Immature natural killer cell (primary cell): ENCODE results near the gene UBE2L3. TPM values are rescaled to one million over a fixed set of nuclear protein-coding genes. Genes with fewer than 3 reads are reported as not detected.

Source experiments
- DNase-seq, 3 donors: peaks; one replicate each; pipeline ENCODE4 v3.0.0; 2022; ENCODE audit warnings: mixed read lengths in 1 of 3
- H3K27ac Mint-ChIP-seq, 6 donors: one replicate each; pipeline ENCODE4 v1.8.0; 2020; ENCODE audit warnings: mixed read lengths in 6 of 6, mild to moderate bottlenecking in 5 of 6, inconsistent platforms in 4 of 6, moderate library complexity in 3 of 6
- H3K27me3 Mint-ChIP-seq, 3 donors: one replicate each; pipeline ENCODE4 v1.8.0; 2020 to 2021; ENCODE audit warnings: low read depth in 3 of 3, mild to moderate bottlenecking in 3 of 3, mixed read lengths in 3 of 3, moderate library complexity in 3 of 3, inconsistent platforms in 1 of 3
- H3K36me3 Mint-ChIP-seq, 3 donors: one replicate each; pipeline ENCODE4 v1.8.0; 2020; ENCODE audit warnings: mixed read lengths in 3 of 3, inconsistent platforms in 2 of 3, mild to moderate bottlenecking in 2 of 3
- H3K4me1 Mint-ChIP-seq, 2 donors: one replicate each; pipeline ENCODE4 v1.8.0; 2020; ENCODE audit warnings: inconsistent platforms in 2 of 2, mild to moderate bottlenecking in 2 of 2, mixed read lengths in 2 of 2, moderate library complexity in 1 of 2
- H3K4me3 Mint-ChIP-seq, 5 donors: one replicate each; pipeline ENCODE4 v1.8.0; 2020; ENCODE audit warnings: mild to moderate bottlenecking in 5 of 5, mixed read lengths in 5 of 5, inconsistent platforms in 3 of 5, moderate library complexity in 3 of 5
- H3K9me3 Mint-ChIP-seq, 6 donors: one replicate each; pipeline ENCODE4 v1.8.0; 2020; ENCODE audit warnings: mild to moderate bottlenecking in 6 of 6, mixed read lengths in 6 of 6, inconsistent platforms in 4 of 6, moderate library complexity in 3 of 6
- polyA plus RNA-seq, 3 donors: library from polyadenylated mRNA; unstranded; fragments of 300-500 nt; fragmentation: Illumina TruSeq; gene quantifications; one replicate each; pipeline ENCODE4 v1.2.3, GENCODE V29; 2021

The UBE2L3 gene
- polyA plus RNA-seq, 3 donors from 2014 or later: 110 to 133 (median 115) TPM

DNA sequence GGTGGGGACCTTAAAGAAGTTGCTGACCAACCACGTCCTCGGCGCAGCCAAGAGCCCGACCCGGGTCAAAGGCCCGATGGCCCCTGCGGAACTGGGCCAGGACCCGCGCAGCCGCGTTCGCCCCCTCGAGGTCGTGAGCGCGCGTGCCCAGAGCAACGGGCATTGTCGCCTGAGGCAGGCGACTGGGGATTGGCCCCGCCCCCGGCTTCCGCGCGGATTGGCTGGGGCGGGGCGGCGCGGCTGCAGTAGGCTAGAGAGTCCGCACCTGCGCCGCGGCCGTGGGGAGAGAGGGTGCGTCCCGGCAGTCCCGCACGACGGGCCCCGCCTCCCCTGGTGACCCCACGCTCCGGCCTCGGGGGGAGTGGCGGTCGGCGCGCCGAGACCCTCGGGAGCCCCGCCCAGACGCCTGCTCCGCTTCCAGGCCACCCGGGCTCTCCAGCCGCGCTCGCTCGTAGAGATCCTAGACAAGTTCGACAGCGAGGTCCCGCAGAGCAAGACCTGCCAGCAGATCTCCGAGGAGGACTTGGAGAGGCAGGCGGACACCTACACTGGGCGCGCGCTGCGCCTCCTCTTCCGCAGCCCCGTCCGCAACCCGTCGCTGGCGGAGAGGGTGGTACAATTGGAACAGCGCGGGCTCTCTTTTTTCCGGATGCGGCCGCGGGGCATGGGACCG lies 90.0 kb downstream of the UBE2L3 start:
- peak; percentile 77 to 81 (median 81) for DNase-seq
- H3K27ac Mint-ChIP-seq: peak overlapping the region; percentile 48 to 84 (median 76)
- H3K27me3 Mint-ChIP-seq: peaks cover 0 to 2% (median 1%) of the 10 kb centered on the region in 3 donors
- H3K4me1 Mint-ChIP-seq: peaks cover 13 to 16% of the 10 kb centered on the region in 2 donors
- no peaks in the 10 kb centered on the region for H3K9me3 Mint-ChIP-seq
- peak overlapping the region; percentile 78 to 92 (median 85) for H3K4me3 Mint-ChIP-seq
- H3K36me3 Mint-ChIP-seq: no peaks in the 10 kb centered on the region

DNA sequence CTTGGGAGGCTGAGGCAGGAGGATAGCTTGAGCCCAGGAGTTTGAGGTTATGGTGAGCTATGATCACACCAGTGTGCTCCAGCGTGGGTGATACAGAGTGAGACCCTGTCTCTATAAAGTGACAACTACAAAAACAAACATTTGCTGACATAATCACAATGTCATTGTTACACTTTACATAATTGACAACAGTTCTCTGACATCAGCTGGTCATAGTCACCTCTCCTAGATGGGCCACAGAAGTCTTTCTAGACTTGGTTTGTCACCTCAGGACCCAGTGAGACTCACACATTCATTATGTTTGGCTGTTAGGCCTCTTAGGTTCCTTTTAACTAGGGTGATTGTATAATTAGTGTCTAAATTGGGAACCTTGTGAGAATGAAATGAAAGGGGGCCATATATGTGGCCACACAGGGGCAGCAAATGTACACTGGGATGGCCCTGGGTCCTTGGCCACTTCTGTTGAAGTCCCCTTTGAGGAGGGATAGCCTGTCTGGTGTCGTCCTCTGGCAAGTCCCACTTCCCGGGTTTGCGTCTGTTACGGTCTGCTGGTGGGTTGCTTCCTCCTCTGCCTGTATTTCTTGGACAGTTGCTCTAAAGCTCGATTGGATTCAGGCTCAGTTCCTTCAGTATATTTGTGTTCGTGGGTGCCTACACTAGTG lies 92.5 kb downstream of the UBE2L3 start:
- Mint-ChIP-seq H3K4me3 (no peak overlapping the region), H3K27ac (no peak overlapping the region), H3K36me3 (no peaks in the 10 kb centered on the region), H3K27me3 (peaks cover 0 to 5% (median 2%) of the 10 kb centered on the region in 3 donors), H3K4me1 (peaks cover 16 to 21% of the 10 kb centered on the region in 2 donors), H3K9me3 (no peaks in the 10 kb centered on the region)
- DNase-seq: no peak

DNA sequence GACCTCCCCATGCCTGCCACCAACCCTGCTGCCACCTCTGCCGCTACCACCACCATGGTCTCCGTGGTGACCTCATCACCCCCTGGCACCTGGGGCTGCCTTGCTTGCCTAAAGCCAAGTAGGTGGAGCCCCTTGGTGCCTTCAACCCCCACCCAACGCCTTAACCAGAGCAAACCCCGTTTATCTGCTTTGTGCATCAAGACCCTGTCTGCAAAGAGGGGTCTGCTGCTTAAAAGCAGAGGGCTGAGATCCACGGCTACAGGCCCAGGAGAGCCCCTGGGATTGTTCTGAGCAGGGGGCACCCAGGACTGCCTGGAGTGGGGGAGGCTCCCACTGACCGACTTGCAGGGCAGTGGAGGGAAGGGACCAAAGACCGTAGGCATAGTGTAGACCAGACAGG lies 93.4 kb downstream of the UBE2L3 start:
- H3K27me3 Mint-ChIP-seq: peaks cover 4 to 8% (median 7%) of the 10 kb centered on the region in 3 donors
- no peak overlapping the region for H3K4me3 Mint-ChIP-seq
- no peaks in the 10 kb centered on the region for H3K9me3 Mint-ChIP-seq
- no peak overlapping the region for H3K27ac Mint-ChIP-seq
- H3K4me1 Mint-ChIP-seq: peaks cover 26 to 27% of the 10 kb centered on the region in 2 donors
- DNase-seq: no peak
- no peaks in the 10 kb centered on the region for H3K36me3 Mint-ChIP-seq

DNA sequence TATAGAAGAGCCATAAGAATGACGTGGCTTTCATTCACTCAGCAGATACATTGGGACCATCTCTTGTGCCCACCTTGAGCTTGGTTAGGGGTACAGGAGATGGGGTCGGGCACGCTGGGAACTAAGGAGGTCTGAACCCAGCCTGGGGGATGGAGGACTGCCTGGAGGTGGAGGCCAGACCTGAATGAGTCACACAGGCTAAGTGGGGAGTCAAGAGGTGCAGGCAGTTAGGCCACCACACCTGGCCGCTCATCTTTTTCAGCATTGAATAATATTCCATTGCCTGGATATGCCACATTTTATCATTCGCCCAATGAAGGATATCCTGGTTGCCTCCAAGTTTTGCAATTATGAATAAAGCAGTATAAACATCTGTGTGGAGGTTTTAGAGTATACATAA lies 94.5 kb downstream of the UBE2L3 start:
- H3K27ac Mint-ChIP-seq: no peak overlapping the region
- no peaks in the 10 kb centered on the region for H3K36me3 Mint-ChIP-seq
- DNase-seq: no peak
- peaks cover 26% of the 10 kb centered on the region in 2 donors for H3K4me1 Mint-ChIP-seq
- H3K27me3 Mint-ChIP-seq: peaks cover 10 to 15% (median 13%) of the 10 kb centered on the region in 3 donors
- no peaks in the 10 kb centered on the region for H3K9me3 Mint-ChIP-seq
- no peak overlapping the region for H3K4me3 Mint-ChIP-seq

DNA sequence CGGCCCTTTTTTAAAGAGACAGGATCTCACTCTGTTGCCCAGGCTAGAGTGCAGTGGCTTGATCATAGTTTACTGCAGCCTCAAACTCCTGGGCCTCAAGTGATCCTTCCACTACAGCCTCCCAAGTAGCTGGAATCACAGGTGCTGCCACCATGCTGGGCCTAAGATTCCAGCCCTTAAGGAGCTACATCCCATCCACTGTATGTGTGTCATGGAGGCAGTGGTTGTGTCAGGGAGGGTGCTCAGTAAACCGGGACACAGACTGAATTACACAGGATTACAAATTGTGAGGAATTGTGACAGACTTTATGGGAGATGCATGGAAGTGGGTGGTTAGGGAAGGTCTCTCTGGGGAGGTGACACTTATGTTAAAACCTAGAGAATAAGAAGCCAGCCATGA lies 96.2 kb downstream of the UBE2L3 start:
- Mint-ChIP-seq H3K4me3 (peak overlapping the region; percentile 19 to 67 (median 38)), H3K27me3 (peaks cover 12 to 20% (median 17%) of the 10 kb centered on the region in 3 donors), H3K9me3 (no peaks in the 10 kb centered on the region), H3K4me1 (peaks cover 28 to 35% of the 10 kb centered on the region in 2 donors), H3K36me3 (no peaks in the 10 kb centered on the region), H3K27ac (peak overlapping the region in 3 of 6 donors; percentile 61 to 65 (median 63))
- DNase-seq: no peak

DNA sequence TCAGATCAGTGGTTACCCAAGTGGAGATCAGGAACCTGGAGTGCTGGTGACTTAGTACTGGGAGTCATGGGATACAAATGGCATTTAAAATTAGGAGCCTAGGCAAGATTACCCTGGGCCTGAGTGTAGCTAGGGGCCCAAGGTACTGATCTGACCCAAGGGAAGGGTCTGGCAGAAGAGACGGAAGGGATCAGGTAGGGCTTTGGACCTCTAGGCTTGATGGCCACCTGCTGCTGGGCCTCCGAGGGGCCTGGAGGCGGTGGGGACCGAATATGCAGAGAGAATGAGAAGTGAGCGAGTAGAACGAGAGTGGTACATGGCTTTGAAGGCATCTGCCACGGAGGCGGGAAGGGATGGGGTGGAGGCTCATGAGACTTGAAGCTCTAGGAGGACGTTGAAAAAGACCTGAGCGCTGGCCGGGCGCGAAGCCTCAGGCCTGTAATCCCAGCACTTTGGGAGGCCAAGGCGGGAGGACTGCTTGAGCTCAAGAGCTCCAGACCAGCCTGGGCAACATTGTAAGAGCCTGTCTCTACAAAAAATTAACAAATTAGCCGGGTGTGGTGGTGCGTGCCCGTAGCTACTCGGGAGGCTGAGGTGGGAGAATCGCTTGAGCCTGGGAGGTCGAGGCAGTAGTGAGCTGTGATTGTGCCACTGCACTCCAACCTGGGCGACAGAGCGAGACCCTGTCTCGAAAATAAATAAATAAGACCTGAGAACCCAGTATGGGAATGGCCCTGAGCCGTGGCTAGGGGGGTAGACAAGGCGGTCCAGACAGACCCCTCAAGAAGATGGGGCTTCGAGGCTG lies 97.7 kb downstream of the UBE2L3 start:
- H3K4me3 Mint-ChIP-seq: peak overlapping the region; percentile 93 to 99 (median 98)
- no peak for DNase-seq
- peaks cover 0 to 7% (median 3%) of the 10 kb centered on the region in 3 donors for H3K36me3 Mint-ChIP-seq
- H3K9me3 Mint-ChIP-seq: no peaks in the 10 kb centered on the region
- peaks cover 33 to 47% of the 10 kb centered on the region in 2 donors for H3K4me1 Mint-ChIP-seq
- H3K27me3 Mint-ChIP-seq: peaks cover 12 to 20% (median 17%) of the 10 kb centered on the region in 3 donors
- H3K27ac Mint-ChIP-seq: peak overlapping the region; percentile 89 to 99 (median 98)

DNA sequence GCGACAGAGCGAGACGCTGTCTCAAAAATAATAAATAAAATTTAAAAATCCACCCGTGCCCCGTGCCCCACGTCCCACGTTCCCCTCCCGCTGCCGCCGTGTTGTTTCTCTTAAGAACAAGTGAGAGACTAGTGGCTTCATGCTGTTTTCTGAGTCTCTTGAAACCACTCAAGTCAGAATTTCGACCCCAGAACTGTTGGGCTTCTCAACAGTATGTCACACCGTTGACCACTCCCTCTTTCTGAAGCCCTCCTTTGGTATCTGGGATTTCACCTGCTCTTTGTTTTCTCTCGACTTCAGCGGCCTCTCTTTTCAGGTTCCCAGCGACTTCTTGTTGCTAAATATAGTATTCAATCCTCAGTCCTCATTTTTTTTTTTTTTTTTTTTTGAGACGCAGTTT lies 99.3 kb downstream of the UBE2L3 start:
- Mint-ChIP-seq H3K4me3 (peak overlapping the region; percentile 93 to 99 (median 98)), H3K4me1 (peaks cover 34 to 52% of the 10 kb centered on the region in 2 donors), H3K36me3 (peaks cover 4 to 12% (median 10%) of the 10 kb centered on the region in 3 donors), H3K27me3 (peaks cover 12 to 19% (median 17%) of the 10 kb centered on the region in 3 donors), H3K27ac (peak overlapping the region; percentile 89 to 99 (median 98)), H3K9me3 (no peaks in the 10 kb centered on the region)
- DNase-seq: no peak

DNA sequence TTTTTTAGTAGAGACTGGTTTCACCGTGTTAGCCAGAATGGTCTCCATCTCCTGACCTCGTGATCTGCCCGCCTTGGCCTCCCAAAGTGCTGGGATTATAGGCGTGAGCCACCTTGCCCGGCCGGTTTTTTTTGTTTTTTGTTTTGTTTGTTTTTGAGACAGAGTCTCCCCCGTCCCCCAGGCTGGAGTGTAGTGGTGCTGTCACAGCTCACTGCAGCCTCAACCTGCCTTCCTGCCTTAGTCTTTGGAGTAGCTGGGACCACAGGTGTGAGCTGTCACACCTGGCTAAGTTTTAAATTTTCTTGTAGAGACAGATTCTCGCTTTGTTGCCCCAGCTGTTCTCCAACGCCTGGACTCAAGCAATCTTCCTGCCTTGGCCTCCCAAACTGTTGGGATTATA lies 101.5 kb downstream of the UBE2L3 start:
- peaks cover 16 to 30% (median 16%) of the 10 kb centered on the region in 3 donors for H3K36me3 Mint-ChIP-seq
- peak overlapping the region in 4 of 5 donors; percentile 27 to 52 (median 36) for H3K4me3 Mint-ChIP-seq
- H3K27me3 Mint-ChIP-seq: peaks cover 12 to 19% (median 17%) of the 10 kb centered on the region in 3 donors
- no peaks in the 10 kb centered on the region for H3K9me3 Mint-ChIP-seq
- peaks cover 34 to 53% of the 10 kb centered on the region in 2 donors for H3K4me1 Mint-ChIP-seq
- peak overlapping the region in 2 of 6 donors; percentile 40 to 60 for H3K27ac Mint-ChIP-seq
- no peak for DNase-seq

DNA sequence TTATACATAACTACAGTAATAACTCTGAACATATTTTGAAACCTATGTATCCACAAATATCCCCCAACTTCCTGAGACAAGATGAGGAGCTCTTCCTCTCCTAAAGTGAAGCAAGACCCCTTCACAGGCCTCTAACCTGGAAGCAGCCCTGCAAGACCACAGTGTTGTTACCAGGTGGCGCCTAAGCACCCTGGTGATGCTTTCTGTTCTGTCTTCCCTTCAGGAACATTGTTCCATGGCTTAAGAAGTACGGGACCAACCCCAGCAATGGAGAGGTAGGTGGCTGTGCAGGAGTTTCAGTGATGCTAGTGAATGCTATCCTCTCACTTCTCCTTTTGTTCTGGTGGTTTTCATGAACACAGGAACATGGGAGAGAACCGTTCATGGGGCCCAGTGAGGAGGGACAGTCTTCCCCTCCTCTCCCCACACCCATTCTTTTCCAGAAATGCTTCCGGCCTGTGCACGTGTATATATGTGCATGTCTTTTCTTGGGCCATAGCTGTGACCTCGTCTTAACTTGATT lies 104.7 kb downstream of the UBE2L3 start:
- H3K4me1 Mint-ChIP-seq: peaks cover 23 to 32% of the 10 kb centered on the region in 2 donors
- peaks cover 2 to 6% (median 2%) of the 10 kb centered on the region in 3 donors for H3K27me3 Mint-ChIP-seq
- no peaks in the 10 kb centered on the region for H3K9me3 Mint-ChIP-seq
- H3K27ac Mint-ChIP-seq: no peak overlapping the region
- DNase-seq: no peak
- peaks cover 20 to 48% (median 26%) of the 10 kb centered on the region in 3 donors for H3K36me3 Mint-ChIP-seq
- no peak overlapping the region for H3K4me3 Mint-ChIP-seq

Other genes starting within 250 kb of the UBE2L3 start
- under 1 TPM in 2 of 3 donors, not detected in 1; 0.12 to 0.52 TPM for gene RIMBP3B, start 184.0 kb upstream of the UBE2L3 start, polyA plus RNA-seq
- under 1 TPM in 2 of 3 donors, not detected in 1; 0.36 to 0.41 TPM for gene HIC2, start 150.3 kb upstream of the UBE2L3 start, polyA plus RNA-seq
- gene TMEM191C, start 100.3 kb upstream of the UBE2L3 start, polyA plus RNA-seq: 1 to 10 TPM; 1.7 to 2.5 (median 1.8) TPM
- under 1 TPM in 2 of 3 donors, not detected in 1; 0.16 to 0.53 TPM for gene RIMBP3C, start 16.3 kb upstream of the UBE2L3 start, polyA plus RNA-seq
- 10 to 100 TPM; 46.7 to 61.7 (median 47.7) TPM for gene YDJC, start 62.3 kb downstream of the UBE2L3 start, polyA plus RNA-seq
- under 1 TPM in 1 of 3 donors, not detected in 2; 0.13 TPM for gene CCDC116, start 65.0 kb downstream of the UBE2L3 start, polyA plus RNA-seq
- gene SDF2L1, start 74.6 kb downstream of the UBE2L3 start, polyA plus RNA-seq: 100 to 1,000 TPM; 119 to 227 (median 178) TPM
- 10 to 100 TPM; 13.9 to 54.6 (median 14.5) TPM for gene PPIL2, start 98.3 kb downstream of the UBE2L3 start, polyA plus RNA-seq
- 100 to 1,000 TPM in 2 of 3 donors, 10 to 100 TPM in 1; 72.9 to 100 (median 100) TPM for gene YPEL1, start 168.1 kb downstream of the UBE2L3 start, polyA plus RNA-seq